WTC11 (cell line): ENCODE results near the gene KIAA2012. TPM values are rescaled to one million over a fixed set of nuclear protein-coding genes. Genes with fewer than 3 reads are reported as not detected.

Experiments used
- ATAC-seq: fragments of 200-7000 bp; cut with Tn5 transposase; 2 replicates; pipeline ENCODE4 v1.10.0; 2021; ENCODE audit warnings: mild to moderate bottlenecking, moderate library complexity
- CTCF ChIA-PET: fragments of 300-600 bp; sonication (Branson Sonifier 250); formaldehyde crosslinking; loops from one replicate; lab custom pipeline; 2021; ENCODE audit warnings: antibody characterized with exemption; lab: Charles Lee
- POLR2A ChIA-PET: fragments of 350-600 bp; sonication (Branson Sonifier 250); formaldehyde crosslinking; loops from one replicate; lab custom pipeline; 2021; ENCODE audit warnings: antibody characterized with exemption; lab: Charles Lee
- DNase-seq: peaks from one replicate; pipeline ENCODE4 v3.0.0; 2021; ENCODE audit warnings: low spot score
- H3K27ac Mint-ChIP-seq: 2 replicates; pipeline ENCODE4 v1.8.0; 2021; ENCODE audit warnings: mixed read lengths
- H3K27me3 Mint-ChIP-seq: 2 replicates; pipeline ENCODE4 v1.8.0; 2021; ENCODE audit warnings: low read depth, mild to moderate bottlenecking, moderate library complexity, mixed read lengths
- H3K36me3 Mint-ChIP-seq: 2 replicates; pipeline ENCODE4 v1.8.0; 2021; ENCODE audit warnings: mixed read lengths
- H3K4me1 Mint-ChIP-seq: 2 replicates; pipeline ENCODE4 v1.8.0; 2022; ENCODE audit warnings: mixed read lengths
- H3K4me3 Mint-ChIP-seq: 2 replicates; pipeline ENCODE4 v1.8.0; 2021; ENCODE audit warnings: mild to moderate bottlenecking, moderate library complexity, mixed read lengths
- H3K9me3 Mint-ChIP-seq: 2 replicates; pipeline ENCODE4 v1.8.0; 2021; ENCODE audit warnings: mixed read lengths
- FOXJ3 ChIP-seq: sonication (generic); formaldehyde crosslinking; IDR thresholded peaks from 2 replicates; pipeline ENCODE4 v1.9.0; 2021; ENCODE audit warnings: missing genetic modification reagents, mild to moderate bottlenecking, borderline replicate concordance
- GABPB1 ChIP-seq: sonication (generic); formaldehyde crosslinking; IDR thresholded peaks from 2 replicates; pipeline ENCODE4 v1.8.1; 2023; ENCODE audit warnings: mild to moderate bottlenecking, missing genetic modification reagents
- GTF2I ChIP-seq: fragments of 250-450 bp; sonication (Bioruptor Pico); conservative IDR thresholded peaks from 2 replicates; pipeline ENCODE4 v1.4.0; 2021; ENCODE audit warnings: mild to moderate bottlenecking
- MYBL2 ChIP-seq: sonication (generic); formaldehyde crosslinking; IDR thresholded peaks from 2 replicates; pipeline ENCODE4 v1.8.1; 2023; ENCODE audit warnings: mild to moderate bottlenecking, moderate library complexity, missing genetic modification reagents
- NR2C2 ChIP-seq: sonication (generic); formaldehyde crosslinking; IDR thresholded peaks from 2 replicates; pipeline ENCODE4 v1.8.0; 2022; ENCODE audit warnings: mild to moderate bottlenecking, missing genetic modification reagents
- SMAD4 ChIP-seq: sonication (generic); formaldehyde crosslinking; IDR thresholded peaks from 2 replicates; pipeline ENCODE4 v1.8.0; 2022; ENCODE audit warnings: mild to moderate bottlenecking, missing genetic modification reagents
- SOX15 ChIP-seq: fragments of 250-450 bp; sonication (Bioruptor Pico); IDR thresholded peaks from 2 replicates; pipeline ENCODE4 v1.9.0; 2021; ENCODE audit warnings: mild to moderate bottlenecking
- ZNF138 ChIP-seq: sonication (generic); formaldehyde crosslinking; conservative IDR thresholded peaks from 2 replicates; pipeline ENCODE4 v1.8.1; 2022; ENCODE audit warnings: mild to moderate bottlenecking, moderate library complexity, missing genetic modification reagents
- ZNF232 ChIP-seq: sonication (generic); formaldehyde crosslinking; IDR thresholded peaks from 2 replicates; pipeline ENCODE4 v1.8.0; 2022; ENCODE audit warnings: mild to moderate bottlenecking, missing genetic modification reagents
- ZNF416 ChIP-seq: fragments of 250-450 bp; sonication (Bioruptor Pico); IDR thresholded peaks from 2 replicates; pipeline ENCODE4 v1.9.0; 2021; ENCODE audit warnings: mild to moderate bottlenecking, inconsistent platforms
- ZNF671 ChIP-seq: fragments of 250-450 bp; sonication (Bioruptor Pico); IDR thresholded peaks from 2 replicates; pipeline ENCODE4 v1.8.0; 2021; ENCODE audit warnings: mild to moderate bottlenecking
- total RNA-seq: library from RNA; stranded (reverse); gene quantifications from 3 replicates; pipeline ENCODE4 v1.2.3, GENCODE V29; 2021
- TF ChIP-seq, protein P1 (sequence below): sonication (generic); formaldehyde crosslinking; IDR thresholded peaks from 2 replicates; pipeline ENCODE4 v1.8.0; 2022; ENCODE audit warnings: mild to moderate bottlenecking, missing genetic modification reagents
- TF ChIP-seq, protein P2 (sequence below): fragments of 250-450 bp; sonication (Bioruptor Pico); IDR thresholded peaks from 2 replicates; pipeline ENCODE4 v1.9.0; 2021; ENCODE audit warnings: mild to moderate bottlenecking, borderline replicate concordance
- TF ChIP-seq, protein P3 (sequence below): sonication (generic); formaldehyde crosslinking; conservative IDR thresholded peaks from 2 replicates; pipeline ENCODE4 v1.8.1; 2022; ENCODE audit warnings: mild to moderate bottlenecking, missing genetic modification reagents
- TF ChIP-seq, protein P4 (sequence below): sonication (generic); formaldehyde crosslinking; IDR thresholded peaks from 2 replicates; pipeline ENCODE4 v1.8.0; 2023; ENCODE audit warnings: missing genetic modification reagents
- TF ChIP-seq, protein P5 (sequence below): sonication (generic); formaldehyde crosslinking; IDR thresholded peaks from 2 replicates; pipeline ENCODE4 v1.8.1; 2023; ENCODE audit warnings: mild to moderate bottlenecking, missing genetic modification reagents, moderate library complexity
- TF ChIP-seq, protein P6 (sequence below): sonication (generic); formaldehyde crosslinking; IDR thresholded peaks from 2 replicates; pipeline ENCODE4 v1.8.0; 2023; ENCODE audit warnings: missing genetic modification reagents, mild to moderate bottlenecking, borderline replicate concordance

KIAA2012 gene
- total RNA-seq, 1 experiment from 2014 or later = not detected

DNA sequence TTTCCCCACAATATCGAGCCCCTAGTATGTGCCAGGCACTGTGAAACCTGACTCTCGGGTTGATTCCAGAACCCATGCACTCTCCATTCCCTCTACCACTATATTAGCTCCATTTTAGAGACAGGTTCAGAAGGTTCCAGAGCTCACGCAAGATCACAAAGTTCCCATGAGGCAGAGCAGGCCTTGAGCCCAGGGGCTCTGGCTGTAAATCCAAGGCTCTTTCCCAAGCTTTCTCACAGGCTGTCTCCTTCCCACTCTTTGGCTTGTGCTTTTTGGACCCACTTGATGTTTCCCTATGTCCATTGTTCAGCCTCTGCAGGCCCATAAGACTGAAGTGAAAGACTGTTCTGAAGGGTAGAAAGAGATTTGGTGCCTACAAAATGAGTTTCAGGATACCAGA is 15.7 kb downstream of the KIAA2012 start:
- peaks cover 18% of the 10 kb centered on the region for H3K4me1 Mint-ChIP-seq
- ATAC-seq (no peak), DNase-seq (no peak)
- 0 out of 2 replicates have a peak, but pooled peaks cover 10% of the 10 kb centered on the region for H3K9me3 Mint-ChIP-seq
- CTCF ChIA-PET = no interaction called here
- POLR2A ChIA-PET = interaction anchor here (0.6 kb wide), 1 partner anchor 108 kb away, joined by 4 read pairs; no protein-coding TSS in a partner anchor
- no peaks in the 10 kb centered on the region for H3K36me3 Mint-ChIP-seq
- no peak overlapping the region for H3K27ac Mint-ChIP-seq
- no peak for TF ChIP-seq ZNF232 (CRISPR knock-in tag)
- no peak for TF ChIP-seq ZNF138
- TF ChIP-seq, protein P1, sequence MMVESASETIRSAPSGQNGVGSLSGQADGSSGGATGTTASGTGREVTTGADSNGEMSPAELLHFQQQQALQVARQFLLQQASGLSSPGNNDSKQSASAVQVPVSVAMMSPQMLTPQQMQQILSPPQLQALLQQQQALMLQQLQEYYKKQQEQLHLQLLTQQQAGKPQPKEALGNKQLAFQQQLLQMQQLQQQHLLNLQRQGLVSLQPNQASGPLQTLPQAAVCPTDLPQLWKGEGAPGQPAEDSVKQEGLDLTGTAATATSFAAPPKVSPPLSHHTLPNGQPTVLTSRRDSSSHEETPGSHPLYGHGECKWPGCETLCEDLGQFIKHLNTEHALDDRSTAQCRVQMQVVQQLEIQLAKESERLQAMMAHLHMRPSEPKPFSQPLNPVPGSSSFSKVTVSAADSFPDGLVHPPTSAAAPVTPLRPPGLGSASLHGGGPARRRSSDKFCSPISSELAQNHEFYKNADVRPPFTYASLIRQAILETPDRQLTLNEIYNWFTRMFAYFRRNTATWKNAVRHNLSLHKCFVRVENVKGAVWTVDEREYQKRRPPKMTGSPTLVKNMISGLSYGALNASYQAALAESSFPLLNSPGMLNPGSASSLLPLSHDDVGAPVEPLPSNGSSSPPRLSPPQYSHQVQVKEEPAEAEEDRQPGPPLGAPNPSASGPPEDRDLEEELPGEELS = no peak
- no peak for TF ChIP-seq MYBL2 (CRISPR knock-in tag)
- no peak for TF ChIP-seq NR2C2
- TF ChIP-seq SOX15 (CRISPR knock-in tag) = no peak
- H3K27me3 Mint-ChIP-seq = no peaks in the 10 kb centered on the region
- no peak overlapping the region for H3K4me3 Mint-ChIP-seq

DNA sequence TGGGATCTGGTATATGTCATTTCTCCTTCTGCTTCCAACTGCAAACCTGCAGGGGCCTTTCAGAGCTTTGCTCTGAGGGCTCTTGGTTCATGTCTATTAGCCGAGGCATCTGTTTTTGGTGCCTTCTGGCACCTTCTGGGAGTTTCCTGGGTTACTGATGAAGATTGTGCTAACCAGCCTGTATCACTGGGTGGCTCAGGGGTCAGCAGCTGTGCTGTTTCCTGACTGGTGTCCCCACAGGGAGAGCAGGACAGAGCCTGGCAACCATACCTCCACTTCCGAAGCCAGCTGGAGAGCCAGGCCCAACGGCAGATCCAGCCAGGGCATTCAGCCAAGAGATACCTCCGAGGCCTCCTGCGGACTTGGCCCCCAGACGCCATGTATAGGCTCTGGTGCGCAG is 17.5 kb downstream of the KIAA2012 start:
- no peaks in the 10 kb centered on the region for H3K27me3 Mint-ChIP-seq
- ChIA-PET POLR2A (interaction anchor here (0.6 kb wide), 1 partner anchor 409 kb away, joined by 3 read pairs; no protein-coding TSS in a partner anchor), CTCF (no interaction called here)
- ATAC-seq = no peak
- no peak overlapping the region for H3K4me3 Mint-ChIP-seq
- 0 out of 2 replicates have a peak, but pooled peaks cover 10% of the 10 kb centered on the region for H3K9me3 Mint-ChIP-seq
- TF ChIP-seq, protein P2, sequence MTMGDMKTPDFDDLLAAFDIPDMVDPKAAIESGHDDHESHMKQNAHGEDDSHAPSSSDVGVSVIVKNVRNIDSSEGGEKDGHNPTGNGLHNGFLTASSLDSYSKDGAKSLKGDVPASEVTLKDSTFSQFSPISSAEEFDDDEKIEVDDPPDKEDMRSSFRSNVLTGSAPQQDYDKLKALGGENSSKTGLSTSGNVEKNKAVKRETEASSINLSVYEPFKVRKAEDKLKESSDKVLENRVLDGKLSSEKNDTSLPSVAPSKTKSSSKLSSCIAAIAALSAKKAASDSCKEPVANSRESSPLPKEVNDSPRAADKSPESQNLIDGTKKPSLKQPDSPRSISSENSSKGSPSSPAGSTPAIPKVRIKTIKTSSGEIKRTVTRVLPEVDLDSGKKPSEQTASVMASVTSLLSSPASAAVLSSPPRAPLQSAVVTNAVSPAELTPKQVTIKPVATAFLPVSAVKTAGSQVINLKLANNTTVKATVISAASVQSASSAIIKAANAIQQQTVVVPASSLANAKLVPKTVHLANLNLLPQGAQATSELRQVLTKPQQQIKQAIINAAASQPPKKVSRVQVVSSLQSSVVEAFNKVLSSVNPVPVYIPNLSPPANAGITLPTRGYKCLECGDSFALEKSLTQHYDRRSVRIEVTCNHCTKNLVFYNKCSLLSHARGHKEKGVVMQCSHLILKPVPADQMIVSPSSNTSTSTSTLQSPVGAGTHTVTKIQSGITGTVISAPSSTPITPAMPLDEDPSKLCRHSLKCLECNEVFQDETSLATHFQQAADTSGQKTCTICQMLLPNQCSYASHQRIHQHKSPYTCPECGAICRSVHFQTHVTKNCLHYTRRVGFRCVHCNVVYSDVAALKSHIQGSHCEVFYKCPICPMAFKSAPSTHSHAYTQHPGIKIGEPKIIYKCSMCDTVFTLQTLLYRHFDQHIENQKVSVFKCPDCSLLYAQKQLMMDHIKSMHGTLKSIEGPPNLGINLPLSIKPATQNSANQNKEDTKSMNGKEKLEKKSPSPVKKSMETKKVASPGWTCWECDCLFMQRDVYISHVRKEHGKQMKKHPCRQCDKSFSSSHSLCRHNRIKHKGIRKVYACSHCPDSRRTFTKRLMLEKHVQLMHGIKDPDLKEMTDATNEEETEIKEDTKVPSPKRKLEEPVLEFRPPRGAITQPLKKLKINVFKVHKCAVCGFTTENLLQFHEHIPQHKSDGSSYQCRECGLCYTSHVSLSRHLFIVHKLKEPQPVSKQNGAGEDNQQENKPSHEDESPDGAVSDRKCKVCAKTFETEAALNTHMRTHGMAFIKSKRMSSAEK (CRISPR knock-in tag) = no peak
- TF ChIP-seq GABPB1 = no peak
- no peak for TF ChIP-seq SMAD4 (CRISPR knock-in tag)
- TF ChIP-seq, protein P3, sequence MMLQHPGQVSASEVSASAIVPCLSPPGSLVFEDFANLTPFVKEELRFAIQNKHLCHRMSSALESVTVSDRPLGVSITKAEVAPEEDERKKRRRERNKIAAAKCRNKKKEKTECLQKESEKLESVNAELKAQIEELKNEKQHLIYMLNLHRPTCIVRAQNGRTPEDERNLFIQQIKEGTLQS = no peak
- TF ChIP-seq, all 79 proteins: peak for 0
- Mint-ChIP-seq H3K27ac (no peak overlapping the region), H3K4me1 (peaks cover 11% of the 10 kb centered on the region), H3K36me3 (no peaks in the 10 kb centered on the region)
- no peak for DNase-seq

DNA sequence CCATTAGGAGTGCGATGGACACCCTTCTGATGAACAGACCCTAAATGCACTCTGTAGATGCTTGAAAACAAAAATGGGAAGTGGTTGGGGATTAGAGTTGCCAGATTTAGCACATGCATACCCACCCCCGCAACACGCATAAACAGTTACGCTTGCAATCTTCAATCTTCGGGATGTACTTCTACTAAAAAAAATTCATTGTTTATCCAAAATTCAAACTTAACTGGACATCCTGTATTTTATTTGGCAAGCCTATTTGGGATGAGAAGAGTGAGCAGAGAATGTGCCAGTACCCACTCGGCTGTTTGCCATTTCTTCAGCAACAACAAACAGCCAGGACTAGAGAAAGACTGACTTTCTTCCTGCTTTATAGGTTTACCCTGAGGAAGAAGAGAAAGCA is 18.4 kb downstream of the KIAA2012 start:
- no peak for DNase-seq
- TF ChIP-seq, protein P4, sequence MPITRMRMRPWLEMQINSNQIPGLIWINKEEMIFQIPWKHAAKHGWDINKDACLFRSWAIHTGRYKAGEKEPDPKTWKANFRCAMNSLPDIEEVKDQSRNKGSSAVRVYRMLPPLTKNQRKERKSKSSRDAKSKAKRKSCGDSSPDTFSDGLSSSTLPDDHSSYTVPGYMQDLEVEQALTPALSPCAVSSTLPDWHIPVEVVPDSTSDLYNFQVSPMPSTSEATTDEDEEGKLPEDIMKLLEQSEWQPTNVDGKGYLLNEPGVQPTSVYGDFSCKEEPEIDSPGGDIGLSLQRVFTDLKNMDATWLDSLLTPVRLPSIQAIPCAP (CRISPR knock-in tag) = no peak
- Mint-ChIP-seq H3K36me3 (no peaks in the 10 kb centered on the region), H3K27ac (no peak overlapping the region), H3K4me3 (no peak overlapping the region), H3K27me3 (no peaks in the 10 kb centered on the region), H3K4me1 (peaks cover 12% of the 10 kb centered on the region), H3K9me3 (0 out of 2 replicates have a peak, but pooled peaks cover 10% of the 10 kb centered on the region)
- ChIA-PET CTCF (interaction anchor here (0.6 kb wide), 1 partner anchor 186 kb away, joined by 4 read pairs; no protein-coding TSS in a partner anchor), POLR2A (no interaction called here)
- ATAC-seq = no peak

DNA sequence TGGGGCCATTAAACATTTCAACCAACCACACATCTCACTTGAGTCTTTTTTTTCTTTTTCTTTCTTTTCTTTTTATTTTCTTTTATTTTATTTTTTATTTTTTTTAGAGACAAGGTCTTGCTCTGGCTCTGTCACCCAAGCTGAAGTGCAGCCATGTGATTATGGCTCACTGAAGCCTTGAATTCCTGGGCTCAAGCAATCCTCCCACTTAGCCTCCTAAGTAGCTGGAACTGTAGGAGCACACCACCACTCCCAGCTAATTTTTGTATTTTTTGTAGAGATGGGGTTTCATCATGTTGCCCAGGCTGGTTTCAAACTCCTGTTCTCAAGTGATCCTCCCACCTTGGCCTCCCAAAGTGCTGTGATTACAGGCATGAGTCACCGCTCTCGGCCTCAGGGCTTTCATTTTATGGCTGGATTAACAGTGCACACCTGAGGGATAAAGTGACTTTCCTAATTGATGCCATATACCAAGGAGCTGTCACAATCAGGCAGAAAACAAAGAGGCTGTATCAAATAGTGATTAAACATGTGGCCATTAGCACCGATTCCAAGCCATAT is 21.5 kb downstream of the KIAA2012 start:
- ATAC-seq (no peak), DNase-seq (no peak)
- Mint-ChIP-seq H3K4me3 (no peak overlapping the region), H3K36me3 (no peaks in the 10 kb centered on the region), H3K27me3 (no peaks in the 10 kb centered on the region), H3K4me1 (peaks cover 14% of the 10 kb centered on the region), H3K27ac (no peak overlapping the region), H3K9me3 (0 out of 2 replicates have a peak, but pooled peaks cover 10% of the 10 kb centered on the region)
- ChIA-PET POLR2A (no interaction called here), CTCF (no interaction called here)
- TF ChIP-seq, protein P5, sequence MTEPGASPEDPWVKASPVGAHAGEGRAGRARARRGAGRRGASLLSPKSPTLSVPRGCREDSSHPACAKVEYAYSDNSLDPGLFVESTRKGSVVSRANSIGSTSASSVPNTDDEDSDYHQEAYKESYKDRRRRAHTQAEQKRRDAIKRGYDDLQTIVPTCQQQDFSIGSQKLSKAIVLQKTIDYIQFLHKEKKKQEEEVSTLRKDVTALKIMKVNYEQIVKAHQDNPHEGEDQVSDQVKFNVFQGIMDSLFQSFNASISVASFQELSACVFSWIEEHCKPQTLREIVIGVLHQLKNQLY = no peak
- TF ChIP-seq ZNF671 (CRISPR knock-in tag) = no peak
- TF ChIP-seq FOXJ3 (CRISPR knock-in tag) = no peak
- TF ChIP-seq, protein P6, sequence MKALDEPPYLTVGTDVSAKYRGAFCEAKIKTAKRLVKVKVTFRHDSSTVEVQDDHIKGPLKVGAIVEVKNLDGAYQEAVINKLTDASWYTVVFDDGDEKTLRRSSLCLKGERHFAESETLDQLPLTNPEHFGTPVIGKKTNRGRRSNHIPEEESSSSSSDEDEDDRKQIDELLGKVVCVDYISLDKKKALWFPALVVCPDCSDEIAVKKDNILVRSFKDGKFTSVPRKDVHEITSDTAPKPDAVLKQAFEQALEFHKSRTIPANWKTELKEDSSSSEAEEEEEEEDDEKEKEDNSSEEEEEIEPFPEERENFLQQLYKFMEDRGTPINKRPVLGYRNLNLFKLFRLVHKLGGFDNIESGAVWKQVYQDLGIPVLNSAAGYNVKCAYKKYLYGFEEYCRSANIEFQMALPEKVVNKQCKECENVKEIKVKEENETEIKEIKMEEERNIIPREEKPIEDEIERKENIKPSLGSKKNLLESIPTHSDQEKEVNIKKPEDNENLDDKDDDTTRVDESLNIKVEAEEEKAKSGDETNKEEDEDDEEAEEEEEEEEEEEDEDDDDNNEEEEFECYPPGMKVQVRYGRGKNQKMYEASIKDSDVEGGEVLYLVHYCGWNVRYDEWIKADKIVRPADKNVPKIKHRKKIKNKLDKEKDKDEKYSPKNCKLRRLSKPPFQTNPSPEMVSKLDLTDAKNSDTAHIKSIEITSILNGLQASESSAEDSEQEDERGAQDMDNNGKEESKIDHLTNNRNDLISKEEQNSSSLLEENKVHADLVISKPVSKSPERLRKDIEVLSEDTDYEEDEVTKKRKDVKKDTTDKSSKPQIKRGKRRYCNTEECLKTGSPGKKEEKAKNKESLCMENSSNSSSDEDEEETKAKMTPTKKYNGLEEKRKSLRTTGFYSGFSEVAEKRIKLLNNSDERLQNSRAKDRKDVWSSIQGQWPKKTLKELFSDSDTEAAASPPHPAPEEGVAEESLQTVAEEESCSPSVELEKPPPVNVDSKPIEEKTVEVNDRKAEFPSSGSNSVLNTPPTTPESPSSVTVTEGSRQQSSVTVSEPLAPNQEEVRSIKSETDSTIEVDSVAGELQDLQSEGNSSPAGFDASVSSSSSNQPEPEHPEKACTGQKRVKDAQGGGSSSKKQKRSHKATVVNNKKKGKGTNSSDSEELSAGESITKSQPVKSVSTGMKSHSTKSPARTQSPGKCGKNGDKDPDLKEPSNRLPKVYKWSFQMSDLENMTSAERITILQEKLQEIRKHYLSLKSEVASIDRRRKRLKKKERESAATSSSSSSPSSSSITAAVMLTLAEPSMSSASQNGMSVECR (CRISPR knock-in tag) = no peak
- TF ChIP-seq GTF2I = no peak
- no peak for TF ChIP-seq ZNF416 (CRISPR knock-in tag)
